Colon (tissue), 2 donors: Measurements from ENCODE around the gene SPPL2A.

ENCODE experiments used
- FAIRE-seq: peaks from 2 replicates; lab custom pipeline; 2012; peaks lifted over from hg19 to GRCh38; lab: Jason Lieb, UNC
- donor health status: control.
- donor health status: control.

Gene SPPL2A

GRCh38 chr15:50686469-50687301, 78.8 kb downstream of the SPPL2A start, which contains the start of gene TRPM7:
TSS of gene TRPM7 (minus strand) at chr15:50686797. CDS start at chr15:50686533, 264 bp downstream.
- FAIRE-seq, result no peak

- FAIRE-seq, result no peak
Measured at GRCh38 chr15:50685976-50686468, 79.5 kb downstream of the SPPL2A start.

GRCh38 chr15:50685191-50685975, 80.1 kb downstream of the SPPL2A start:
- no peak for FAIRE-seq

GRCh38 chr15:50681467-50681866, 84.0 kb downstream of the SPPL2A start:
- FAIRE-seq, result no peak

- FAIRE-seq, result no peak
Measured at GRCh38 chr15:50676799-50677483, 88.6 kb downstream of the SPPL2A start.

- FAIRE-seq, result no peak
Measured at GRCh38 chr15:50675535-50676144, 89.9 kb downstream of the SPPL2A start.

GRCh38 chr15:50670115-50670514, 95.4 kb downstream of the SPPL2A start:
- FAIRE-seq, result no peak

- FAIRE-seq, result no peak
Measured at GRCh38 chr15:50669611-50670010, 95.9 kb downstream of the SPPL2A start.

- FAIRE-seq, result no peak
Measured at GRCh38 chr15:50665938-50666337, 99.6 kb downstream of the SPPL2A start.

GRCh38 chr15:50655555-50655954, 110.0 kb downstream of the SPPL2A start:
- no peak for FAIRE-seq

GRCh38 chr15:50653156-50653743, 112.3 kb downstream of the SPPL2A start:
- FAIRE-seq, result no peak

- no peak for FAIRE-seq
Measured at GRCh38 chr15:50652671-50653070, 112.8 kb downstream of the SPPL2A start.
